AG04449 (cell line): ENCODE data around the gene HS6ST2.

Experiments
- CTCF ChIA-PET: fragments of 350-600 bp; formaldehyde crosslinking; extraction: SDS; loops from one replicate; lab custom pipeline; 2021; ENCODE audit warnings: antibody characterized with exemption; lab: Yijun Ruan, JAX
- POLR2A ChIA-PET: fragments of 400-600, 350-600 bp; formaldehyde crosslinking; extraction: SDS; loops from one replicate; lab custom pipeline; 2020; ENCODE audit warnings: antibody characterized with exemption, inconsistent platforms; lab: Yijun Ruan, JAX
- DNase-seq: peaks from one replicate; pipeline ENCODE4 v3.0.0-alpha.2; 2010; ENCODE audit warnings: low read depth, low spot score
- H3K4me3 ChIP-seq: 2 replicates; pipeline ENCODE4 v1.5.1; 2011; ENCODE audit warnings: low read depth, mild to moderate bottlenecking, control low read depth, low read length
- CTCF ChIP-seq: IDR thresholded peaks from one replicate; pipeline ENCODE4 v1.5.1; 2011; ENCODE audit warnings: mild to moderate bottlenecking, moderate library complexity, low read length, control low read depth, inconsistent platforms; ENCODE audit not compliant: insufficient read depth; ENCODE audit errors: missing control alignments

Gene HS6ST2

GRCh38 chrX:132618810-132619209 is 339.6 kb downstream of the HS6ST2 start:
- no peak for DNase-seq
- ChIA-PET CTCF (interaction anchor here (0.7 kb wide), 1 partner anchor 12 kb away, joined by 4 read pairs; no protein-coding TSS in a partner anchor), POLR2A (no interaction called here)
- no peak overlapping the region for H3K4me3 ChIP-seq
- TF ChIP-seq CTCF: no peak

GRCh38 chrX:132615391-132616131 is 342.9 kb downstream of the HS6ST2 start:
- POLR2A ChIA-PET: no interaction called here
- H3K4me3 ChIP-seq: no peak overlapping the region
- no peak for DNase-seq
- peak; percentile 38 for TF ChIP-seq CTCF
- CTCF ChIA-PET: interaction anchor here (0.6 to 4.3 kb wide), 12 partner anchors 12 to 772 kb away, joined by 3 to 51 read pairs (median 6); partner anchors contain the start of gene RAP2C

DNA sequence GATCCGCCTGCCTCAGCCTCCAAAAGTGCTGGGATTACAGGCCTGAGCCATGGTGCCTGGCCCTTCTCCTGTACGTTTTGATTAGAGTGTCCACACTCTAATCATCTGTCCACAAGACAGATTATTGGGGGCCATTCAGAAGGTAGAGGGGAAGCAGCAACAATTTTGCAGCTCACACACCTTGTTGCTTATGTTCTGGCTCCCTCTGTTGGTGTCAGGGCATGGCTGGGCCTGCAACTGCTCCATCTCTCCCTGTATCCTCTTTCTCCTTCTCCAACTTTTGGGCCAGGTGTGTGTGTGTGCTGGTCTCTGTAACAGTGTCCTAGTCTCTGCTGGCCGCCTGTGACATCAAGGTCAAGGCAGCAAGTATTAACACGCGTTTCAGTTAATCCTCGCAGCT is 344.1 kb downstream of the HS6ST2 start:
- DNase-seq: no peak
- peak; percentile 50 for TF ChIP-seq CTCF
- ChIA-PET CTCF (interaction anchor here (1.1 to 4.3 kb wide), 15 partner anchors 10 to 771 kb away, joined by 3 to 51 read pairs (median 6); partner anchors contain the start of gene RAP2C), POLR2A (no interaction called here)
- H3K4me3 ChIP-seq: no peak overlapping the region

DNA sequence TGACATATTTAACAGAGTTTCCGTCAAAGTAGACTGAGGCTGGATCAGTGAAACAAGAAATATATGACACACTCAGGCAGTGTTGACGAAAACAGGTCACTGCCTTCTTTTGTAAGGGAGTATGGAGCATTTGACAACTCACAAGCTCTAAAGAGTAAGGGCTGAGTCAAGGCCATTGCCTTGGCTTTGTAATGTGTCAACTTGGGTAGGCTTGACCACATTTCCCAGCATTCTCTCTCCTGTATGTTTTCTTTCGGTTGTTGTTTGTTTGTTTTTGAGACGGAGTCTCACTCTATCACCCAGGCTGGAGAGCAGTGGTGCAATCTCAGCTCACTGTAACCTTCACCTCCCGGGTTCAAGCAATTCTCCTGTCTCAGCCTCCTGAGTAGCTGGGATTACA is 344.6 kb downstream of the HS6ST2 start:
- TF ChIP-seq CTCF: no peak
- H3K4me3 ChIP-seq: no peak overlapping the region
- no peak for DNase-seq
- ChIA-PET POLR2A (no interaction called here), CTCF (interaction anchor here (0.8 to 4.3 kb wide), 20 partner anchors 8 to 768 kb away, joined by 3 to 51 read pairs (median 5); partner anchors contain the start of gene RAP2C)

- CTCF ChIA-PET: interaction anchor here (0.8 to 4.3 kb wide), 20 partner anchors 9 to 771 kb away, joined by 3 to 51 read pairs (median 4); partner anchors contain the start of gene RAP2C
- DNase-seq: no peak
- POLR2A ChIA-PET: no interaction called here
- no peak overlapping the region for H3K4me3 ChIP-seq
- TF ChIP-seq CTCF: peak; percentile 61
Measured at GRCh38 chrX:132612821-132613564, 345.4 kb downstream of the HS6ST2 start.

DNA sequence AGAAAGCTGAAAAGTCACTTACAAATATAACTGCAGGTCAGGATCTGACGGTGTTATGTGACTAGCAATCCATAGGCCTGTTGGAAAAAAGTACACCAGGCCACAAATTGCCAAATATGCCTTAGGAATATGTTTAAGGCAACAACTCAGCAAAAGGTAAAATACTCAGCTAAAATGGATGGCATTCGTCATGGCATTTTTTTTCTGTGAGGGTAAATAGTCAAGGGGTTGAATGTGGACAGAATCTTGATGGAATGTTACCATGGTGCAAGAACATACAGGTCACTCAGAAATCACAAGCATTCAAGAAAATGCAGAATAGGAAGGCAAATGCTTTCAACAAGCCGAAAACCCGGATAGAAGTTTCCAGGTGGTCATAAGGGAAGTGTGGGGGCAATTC is 347.9 kb downstream of the HS6ST2 start:
- DNase-seq: no peak
- ChIA-PET POLR2A (no interaction called here), CTCF (interaction anchor here (1.1 to 1.8 kb wide), 2 partner anchors 318 to 518 kb away, joined by 4 to 5 read pairs; no protein-coding TSS in a partner anchor)
- no peak for TF ChIP-seq CTCF
- H3K4me3 ChIP-seq: no peak overlapping the region
